DOHH2 (cell line): ENCODE data around the gene KRT20.
"Not testable (repeated sequence)": the region's sequence is repeated elsewhere in the genome, so short reads cannot be mapped to it uniquely, and the experiment has no call there.

ENCODE experiments used
- H3F3A ChIP-seq: fragments of 200-600 bp; sonication (generic), shearing (Covaris generic); 2 replicates; pipeline ENCODE4 v1.6.0; 2016; ENCODE audit warnings: antibody characterized with exemption, mild to moderate bottlenecking; ENCODE audit not compliant: control insufficient read depth, insufficient read depth
- H3K27ac ChIP-seq: fragments of 200-600 bp; sonication (generic); 2 replicates; pipeline ENCODE4 v1.5.1; 2014; ENCODE audit warnings: low read depth, mild to moderate bottlenecking, low read length, moderate library complexity
- H3K27me3 ChIP-seq: fragments of 200-600 bp; sonication (generic); 2 replicates; pipeline ENCODE4 v1.6.1; 2014; ENCODE audit warnings: mild to moderate bottlenecking, low read length, mixed read lengths; ENCODE audit not compliant: control insufficient read depth
- H3K36me3 ChIP-seq: fragments of 200-600 bp; sonication (generic); 2 replicates; pipeline ENCODE4 v1.6.1; 2014; ENCODE audit warnings: mild to moderate bottlenecking, low read length, moderate library complexity, mixed read lengths; ENCODE audit not compliant: control insufficient read depth
- H3K4me1 ChIP-seq: fragments of 200-600 bp; sonication (generic); 2 replicates; pipeline ENCODE4 v1.6.1; 2014; ENCODE audit warnings: mild to moderate bottlenecking, low read length, mixed read lengths; ENCODE audit not compliant: control insufficient read depth
- H3K4me2 ChIP-seq: fragments of 200-600 bp; sonication (generic); 2 replicates; pipeline ENCODE4 v1.6.0; 2014; ENCODE audit warnings: mild to moderate bottlenecking, low read length, moderate library complexity
- H3K4me3 ChIP-seq: fragments of 200-600 bp; sonication (generic); 2 replicates; pipeline ENCODE4 v1.5.1; 2014; ENCODE audit warnings: mild to moderate bottlenecking, low read length, mixed read lengths
- H3K79me2 ChIP-seq: fragments of 200-600 bp; sonication (generic); 2 replicates; pipeline ENCODE4 v1.6.1; 2014; ENCODE audit warnings: mild to moderate bottlenecking, low read length, mixed read lengths; ENCODE audit not compliant: control insufficient read depth
- H3K9me2 ChIP-seq: fragments of 200-600 bp; sonication (generic); replicated peaks from 2 replicates; pipeline ENCODE4 v1.6.1; 2014; ENCODE audit warnings: mild to moderate bottlenecking, low read length, mixed read lengths; ENCODE audit not compliant: control insufficient read depth
- H3K9me3 ChIP-seq: fragments of 200-600 bp; sonication (generic); 2 replicates; pipeline ENCODE4 v1.6.1; 2014; ENCODE audit warnings: antibody characterized with exemption, low read length, mixed read lengths; ENCODE audit not compliant: control insufficient read depth, insufficient read depth
- H4K20me1 ChIP-seq: fragments of 200-600 bp; sonication (generic); 2 replicates; pipeline ENCODE4 v1.6.0; 2014; ENCODE audit warnings: low read depth, mild to moderate bottlenecking, antibody characterized with exemption, low read length, moderate library complexity; ENCODE audit not compliant: control insufficient read depth, insufficient read depth
- CTCF ChIP-seq: fragments of 200-600 bp; sonication (generic); IDR thresholded peaks from one replicate; pipeline ENCODE4 v1.5.1; 2014; ENCODE audit warnings: antibody characterized with exemption, mild to moderate bottlenecking, low read depth, low read length; ENCODE audit not compliant: poor library complexity, severe bottlenecking
- EZH2phosphoT487 ChIP-seq: fragments of 200-600 bp; sonication (generic); IDR thresholded peaks from 2 replicates; pipeline ENCODE4 v1.6.1; 2017; ENCODE audit warnings: borderline replicate concordance, mild to moderate bottlenecking, antibody characterized with exemption, low read length, moderate library complexity, mixed read lengths

Gene KRT20

GRCh38 chr17:40926341-40926740, 41.3 kb upstream of the KRT20 start:
- Histone ChIP-seq H3F3A (no peaks in the 10 kb centered on the region), H3K36me3 (no peaks in the 10 kb centered on the region), H4K20me1 (no peaks in the 10 kb centered on the region), H3K4me2 (no peak overlapping the region), H3K27ac (no peak overlapping the region), H3K4me1 (no peaks in the 10 kb centered on the region), H3K27me3 (peaks cover 5% of the 10 kb centered on the region; the same call in 1 of the 2 replicates), H3K9me2 (no peaks in the 10 kb centered on the region), H3K4me3 (no peak overlapping the region), H3K79me2 (no peaks in the 10 kb centered on the region), H3K9me3 (no peaks in the 10 kb centered on the region)
- TF ChIP-seq CTCF (no peak), EZH2phosphoT487 (no peak)

DNA sequence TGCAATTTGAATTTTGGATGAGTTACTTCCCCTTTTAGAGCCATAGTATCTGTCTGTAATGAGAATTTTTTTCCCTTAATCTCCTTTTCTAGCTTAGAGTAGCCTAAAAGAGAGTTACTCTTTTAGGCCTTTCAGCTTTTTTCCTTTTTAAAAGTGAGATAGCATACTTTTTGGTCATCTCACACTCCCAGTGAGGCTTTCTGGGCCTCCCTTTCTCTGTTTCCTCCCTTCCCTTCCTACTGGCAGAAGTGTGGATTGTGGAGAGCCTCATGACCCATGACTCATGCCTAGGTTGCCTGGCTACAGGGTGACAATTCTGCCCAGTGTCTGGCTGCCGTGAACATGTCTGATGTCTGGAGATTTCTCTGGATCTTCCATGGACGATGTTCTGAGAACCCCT, 37.2 kb upstream of the KRT20 start:
- no peaks in the 10 kb centered on the region for H3K36me3 ChIP-seq
- TF ChIP-seq CTCF = no peak
- no peak for TF ChIP-seq EZH2phosphoT487
- H3K9me2 ChIP-seq = no peaks in the 10 kb centered on the region
- no peak overlapping the region for H3K4me3 ChIP-seq
- H3K27me3 ChIP-seq = peaks cover 3% of the 10 kb centered on the region; the same call in 1 of the 2 replicates
- H4K20me1 ChIP-seq = no peaks in the 10 kb centered on the region
- no peak overlapping the region for H3K4me2 ChIP-seq
- H3K27ac ChIP-seq = no peak overlapping the region
- H3K4me1 ChIP-seq = no peaks in the 10 kb centered on the region
- no peaks in the 10 kb centered on the region for H3F3A ChIP-seq
- H3K79me2 ChIP-seq = no peaks in the 10 kb centered on the region
- H3K9me3 ChIP-seq = no peaks in the 10 kb centered on the region

DNA sequence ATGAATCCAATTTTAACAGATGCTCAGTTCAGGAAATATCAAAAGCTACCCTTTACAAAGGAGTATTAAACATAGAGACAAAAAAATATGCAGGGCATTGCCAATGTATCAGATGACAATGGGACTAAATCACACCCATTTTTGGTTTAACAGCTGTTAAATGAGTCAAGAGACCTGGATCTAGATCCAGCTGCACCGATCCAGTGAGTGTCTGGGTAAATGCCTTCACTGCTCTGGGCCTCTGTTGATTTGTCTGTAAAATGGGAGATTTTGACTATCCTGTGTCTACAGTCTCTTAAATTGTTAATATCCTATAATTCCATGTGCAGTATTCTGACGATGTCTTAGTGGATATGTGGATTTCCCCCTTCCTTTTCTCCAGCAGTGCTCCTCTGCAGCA, 36.0 kb upstream of the KRT20 start:
- no peak overlapping the region for H3K4me2 ChIP-seq

DNA sequence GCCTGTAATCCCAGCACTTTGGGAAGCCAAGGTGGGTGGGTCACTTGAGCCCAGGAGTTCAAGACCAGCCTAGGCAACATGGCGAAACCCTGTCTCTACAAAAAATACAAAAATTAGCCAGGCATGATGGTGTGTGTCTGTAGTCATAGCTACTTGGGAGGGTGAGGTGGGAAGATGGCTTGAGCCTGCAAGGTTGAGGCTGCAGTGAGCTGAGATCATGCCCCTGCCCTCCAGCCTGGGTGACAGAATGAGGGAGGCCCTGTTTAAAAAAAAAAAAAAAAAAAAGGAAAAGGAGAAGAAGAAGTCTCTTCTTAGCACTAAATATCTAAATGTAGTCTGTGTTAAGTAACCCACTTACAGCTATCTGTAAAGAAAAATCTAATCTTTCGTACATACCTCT, 32.1 kb upstream of the KRT20 start:
- H3K4me2 ChIP-seq, H3K4me1 ChIP-seq, H3K36me3 ChIP-seq, H3K79me2 ChIP-seq, H3K27ac ChIP-seq, H4K20me1 ChIP-seq, H3K27me3 ChIP-seq, H3K9me2 ChIP-seq, H3F3A ChIP-seq, H3K9me3 ChIP-seq, H3K4me3 ChIP-seq: not testable (repeated sequence)

More for the DNA sequence above, 36.0 kb upstream of the KRT20 start:
- H3K79me2 ChIP-seq = no peaks in the 10 kb centered on the region
- H4K20me1 ChIP-seq = no peaks in the 10 kb centered on the region
- H3F3A ChIP-seq = no peaks in the 10 kb centered on the region
- H3K27ac ChIP-seq = no peak overlapping the region
- no peak for TF ChIP-seq CTCF
- no peak for TF ChIP-seq EZH2phosphoT487
- H3K9me3 ChIP-seq = no peaks in the 10 kb centered on the region
- H3K36me3 ChIP-seq = no peaks in the 10 kb centered on the region
- no peak overlapping the region for H3K4me3 ChIP-seq
- peaks cover 3% of the 10 kb centered on the region; the same call in 1 of the 2 replicates for H3K27me3 ChIP-seq
- no peaks in the 10 kb centered on the region for H3K4me1 ChIP-seq
- H3K9me2 ChIP-seq = no peaks in the 10 kb centered on the region
